ENCODE results near the gene PLRG1.

The PLRG1 gene

GRCh38 chr4:154542271-154542879 is 7.8 kb downstream of the PLRG1 start:
- Histone ChIP-seq H4K8ac (ENCODE audit: low read depth, low read length) (no peak overlapping the region), H3K4me3 (ENCODE audit: low read length) (no peak overlapping the region), H3K56ac (ENCODE audit: low read length) (no peak overlapping the region), H4K5ac (ENCODE audit: low read length) (no peak overlapping the region), H3K27me3 (ENCODE audit: insufficient read depth, low read length, poor library complexity) (no peaks in the 10 kb centered on the region), H3K9ac (ENCODE audit: low read length) (no peak overlapping the region), H3K36me3 (ENCODE audit: control insufficient read depth, insufficient read depth, low read length) (peaks cover 3% of the 10 kb centered on the region), H2BK15ac (replicated peaks; ENCODE audit: low read depth) (no peak overlapping the region), H3K79me1 (ENCODE audit: low read length) (no peaks in the 10 kb centered on the region), H3K27ac (ENCODE audit: low read depth, low read length) (no peak overlapping the region), H3K79me2 (ENCODE audit: control insufficient read depth, insufficient read depth, low read length) (no peaks in the 10 kb centered on the region), H3K23ac (ENCODE audit: low read length) (no peak overlapping the region), H2BK5ac (ENCODE audit: low read length) (no peak overlapping the region), H3K18ac (ENCODE audit: low read length) (no peak overlapping the region), H3K4me1 (ENCODE audit: control insufficient read depth, low read depth, low read length) (no peaks in the 10 kb centered on the region), H2AK5ac (ENCODE audit: low read length) (no peak overlapping the region), H3K4me2 (ENCODE audit: low read length) (no peak overlapping the region), H3K4ac (ENCODE audit: low read depth, low read length) (no peak overlapping the region), H2BK120ac (ENCODE audit: low read depth, low read length) (no peak overlapping the region)
- no peak for DNase-seq
- no CpG with 5 or more reads among the region's 4 CpGs for WGBS (ENCODE audit: extremely low coverage, insufficient coverage, low lambda C conversion rate)

GRCh38 chr4:154534296-154534695 is 15.9 kb downstream of the PLRG1 start:
- no peaks in the 10 kb centered on the region for H3K27me3 ChIP-seq (ENCODE audit: insufficient read depth, low read length, poor library complexity)
- no peak overlapping the region for H2AK5ac ChIP-seq (ENCODE audit: low read length)
- no peak overlapping the region for H3K23ac ChIP-seq (ENCODE audit: low read length)
- H2BK15ac ChIP-seq (replicated peaks; ENCODE audit: low read depth): no peak overlapping the region
- no peak overlapping the region for H4K5ac ChIP-seq (ENCODE audit: low read length)
- no peak overlapping the region for H2BK5ac ChIP-seq (ENCODE audit: low read length)
- H3K79me2 ChIP-seq (ENCODE audit: control insufficient read depth, insufficient read depth, low read length): no peaks in the 10 kb centered on the region
- H3K36me3 ChIP-seq (ENCODE audit: control insufficient read depth, insufficient read depth, low read length): peaks cover 1% of the 10 kb centered on the region
- no peak overlapping the region for H3K18ac ChIP-seq (ENCODE audit: low read length)
- H3K9ac ChIP-seq (ENCODE audit: low read length): no peak overlapping the region
- no peak overlapping the region for H3K4ac ChIP-seq (ENCODE audit: low read depth, low read length)
- no peak overlapping the region for H4K8ac ChIP-seq (ENCODE audit: low read depth, low read length)
- no peaks in the 10 kb centered on the region for H3K4me1 ChIP-seq (ENCODE audit: control insufficient read depth, low read depth, low read length)
- H3K4me3 ChIP-seq (ENCODE audit: low read length): no peak overlapping the region
- DNase-seq: no peak
- no peaks in the 10 kb centered on the region for H3K79me1 ChIP-seq (ENCODE audit: low read length)
- no peak overlapping the region for H3K56ac ChIP-seq (ENCODE audit: low read length)
- no peak overlapping the region for H2BK120ac ChIP-seq (ENCODE audit: low read depth, low read length)
- no peak overlapping the region for H3K27ac ChIP-seq (ENCODE audit: low read depth, low read length)
- no peak overlapping the region for H3K4me2 ChIP-seq (ENCODE audit: low read length)
- whole genome bisulfite sequencing (ENCODE audit: extremely low coverage, insufficient coverage, low lambda C conversion rate): no CpG with 5 or more reads among the region's 1 CpG

- H3K4ac ChIP-seq (ENCODE audit: low read depth, low read length): no peak overlapping the region
- H3K79me1 ChIP-seq (ENCODE audit: low read length): no peaks in the 10 kb centered on the region
- no peak overlapping the region for H3K4me3 ChIP-seq (ENCODE audit: low read length)
- H2BK5ac ChIP-seq (ENCODE audit: low read length): no peak overlapping the region
- H3K4me1 ChIP-seq (ENCODE audit: control insufficient read depth, low read depth, low read length): no peaks in the 10 kb centered on the region
- no peak overlapping the region for H2BK15ac ChIP-seq (replicated peaks; ENCODE audit: low read depth)
- DNase-seq: peak; percentile 12
- H3K9ac ChIP-seq (ENCODE audit: low read length): no peak overlapping the region
- no peaks in the 10 kb centered on the region for H3K79me2 ChIP-seq (ENCODE audit: control insufficient read depth, insufficient read depth, low read length)
- no peak overlapping the region for H3K23ac ChIP-seq (ENCODE audit: low read length)
- no peak overlapping the region for H4K8ac ChIP-seq (ENCODE audit: low read depth, low read length)
- no peaks in the 10 kb centered on the region for H3K36me3 ChIP-seq (ENCODE audit: control insufficient read depth, insufficient read depth, low read length)
- WGBS (ENCODE audit: extremely low coverage, insufficient coverage, low lambda C conversion rate): no CpG with 5 or more reads among the region's 4 CpGs
- H2BK120ac ChIP-seq (ENCODE audit: low read depth, low read length): no peak overlapping the region
- H3K56ac ChIP-seq (ENCODE audit: low read length): no peak overlapping the region
- no peaks in the 10 kb centered on the region for H3K27me3 ChIP-seq (ENCODE audit: insufficient read depth, low read length, poor library complexity)
- no peak overlapping the region for H3K4me2 ChIP-seq (ENCODE audit: low read length)
- no peak overlapping the region for H2AK5ac ChIP-seq (ENCODE audit: low read length)
- H3K27ac ChIP-seq (ENCODE audit: low read depth, low read length): no peak overlapping the region
- H3K18ac ChIP-seq (ENCODE audit: low read length): no peak overlapping the region
- no peak overlapping the region for H4K5ac ChIP-seq (ENCODE audit: low read length)
These were observed 20.3 kb downstream of the PLRG1 start for GRCh38 chr4:154529728-154530519.

GRCh38 chr4:154528869-154529268 is 21.3 kb downstream of the PLRG1 start:
- Histone ChIP-seq H3K4me1 (ENCODE audit: control insufficient read depth, low read depth, low read length) (no peaks in the 10 kb centered on the region), H2AK5ac (ENCODE audit: low read length) (no peak overlapping the region), H4K8ac (ENCODE audit: low read depth, low read length) (no peak overlapping the region), H3K27me3 (ENCODE audit: insufficient read depth, low read length, poor library complexity) (no peaks in the 10 kb centered on the region), H3K9ac (ENCODE audit: low read length) (no peak overlapping the region), H3K18ac (ENCODE audit: low read length) (no peak overlapping the region), H2BK5ac (ENCODE audit: low read length) (no peak overlapping the region), H3K4ac (ENCODE audit: low read depth, low read length) (no peak overlapping the region), H3K27ac (ENCODE audit: low read depth, low read length) (no peak overlapping the region), H2BK120ac (ENCODE audit: low read depth, low read length) (no peak overlapping the region), H3K36me3 (ENCODE audit: control insufficient read depth, insufficient read depth, low read length) (no peaks in the 10 kb centered on the region), H3K56ac (ENCODE audit: low read length) (no peak overlapping the region), H4K5ac (ENCODE audit: low read length) (no peak overlapping the region), H3K4me2 (ENCODE audit: low read length) (no peak overlapping the region), H3K4me3 (ENCODE audit: low read length) (no peak overlapping the region), H3K23ac (ENCODE audit: low read length) (no peak overlapping the region), H3K79me1 (ENCODE audit: low read length) (no peaks in the 10 kb centered on the region), H2BK15ac (replicated peaks; ENCODE audit: low read depth) (no peak overlapping the region), H3K79me2 (ENCODE audit: control insufficient read depth, insufficient read depth, low read length) (no peaks in the 10 kb centered on the region)
- WGBS (ENCODE audit: extremely low coverage, insufficient coverage, low lambda C conversion rate): no CpG with 5 or more reads among the region's 2 CpGs
- DNase-seq: no peak

- Histone ChIP-seq H4K8ac (ENCODE audit: low read depth, low read length) (no peak overlapping the region), H3K27ac (ENCODE audit: low read depth, low read length) (no peak overlapping the region), H3K9ac (ENCODE audit: low read length) (no peak overlapping the region), H3K23ac (ENCODE audit: low read length) (no peak overlapping the region), H3K4ac (ENCODE audit: low read depth, low read length) (no peak overlapping the region), H3K4me2 (ENCODE audit: low read length) (no peak overlapping the region), H3K4me3 (ENCODE audit: low read length) (no peak overlapping the region), H3K27me3 (ENCODE audit: insufficient read depth, low read length, poor library complexity) (no peaks in the 10 kb centered on the region), H3K36me3 (ENCODE audit: control insufficient read depth, insufficient read depth, low read length) (no peaks in the 10 kb centered on the region), H3K18ac (ENCODE audit: low read length) (no peak overlapping the region), H3K79me1 (ENCODE audit: low read length) (no peaks in the 10 kb centered on the region), H2BK15ac (replicated peaks; ENCODE audit: low read depth) (no peak overlapping the region), H2BK120ac (ENCODE audit: low read depth, low read length) (no peak overlapping the region), H2BK5ac (ENCODE audit: low read length) (no peak overlapping the region), H3K56ac (ENCODE audit: low read length) (no peak overlapping the region), H3K4me1 (ENCODE audit: control insufficient read depth, low read depth, low read length) (no peaks in the 10 kb centered on the region), H4K5ac (ENCODE audit: low read length) (no peak overlapping the region), H2AK5ac (ENCODE audit: low read length) (no peak overlapping the region), H3K79me2 (ENCODE audit: control insufficient read depth, insufficient read depth, low read length) (no peaks in the 10 kb centered on the region)
- DNase-seq: no peak
- WGBS (ENCODE audit: extremely low coverage, insufficient coverage, low lambda C conversion rate): no CpG with 5 or more reads among the region's 4 CpGs
These were observed 22.9 kb downstream of the PLRG1 start for GRCh38 chr4:154527308-154527707.

All from mesendoderm (in vitro differentiated cells).